K562 (cell line): ENCODE data around the gene STOX1. TPM values are rescaled to one million over a fixed set of nuclear protein-coding genes. Genes with fewer than 3 reads are reported as not detected.

ENCODE experiments used
- ATAC-seq: fragments of 200-7000 bp; cut with Tn5 transposase; 3 replicates; pipeline ENCODE4 v1.9.1; 2020; ENCODE audit warnings: moderate library complexity
- BruUV-seq: library from RNA; stranded (reverse); fragments of 400-500 nt; replicated peaks from 2 replicates; lab custom pipeline; 2021; lab: Mats Ljungman, UMichigan
- CTCF ChIA-PET: fragments of 300-600 bp; formaldehyde crosslinking; extraction: SDS; loops from one replicate; lab custom pipeline; 2021; ENCODE audit warnings: low intra/inter-chr PET ratio; lab: Yijun Ruan, JAX
- POLR2A ChIA-PET: fragments of 300-600, 350-650 bp; sonication (Branson Sonifier 250); formaldehyde crosslinking; extraction: SDS; loops from one replicate; lab custom pipeline; 2021; ENCODE audit warnings: antibody characterized with exemption, inconsistent platforms; lab: Yijun Ruan, JAX
- DNase-seq, 4 experiments: peaks; one replicate each; pipeline versions ENCODE4 v3.0.0 to v3.0.0-alpha.2; 2011 to 2018; ENCODE audit warnings: low spot score in 3 of 4, mixed read lengths in 3 of 4; ENCODE audit errors: extremely low read depth in 1 of 4
- FAIRE-seq: peaks from 2 replicates; lab custom pipeline; 2011; peaks lifted over from hg19 to GRCh38; lab: Jason Lieb, UNC
- H2AFZ ChIP-seq: 2 replicates; pipeline ENCODE4 v1.6.0; 2011; ENCODE audit warnings: low read depth, low read length, control low read depth, inconsistent platforms
- H3K27ac ChIP-seq: fragments of 200-600 bp; 3 replicates; pipeline ENCODE4 v1.8.0; 2011; ENCODE audit warnings: low read depth, mild to moderate bottlenecking, control low read depth, inconsistent platforms, low read length, moderate library complexity, mixed read lengths; ENCODE audit errors: extremely low read depth
- H3K27me3 ChIP-seq, 2 experiments: fragments of 300-600 bp in 1 of 2; 2 replicates in 1 of 2; 3 replicates in 1 of 2; pipeline versions ENCODE4 v1.6.0 to v1.8.0; 2011; ENCODE audit warnings: inconsistent platforms in 2 of 2, low read length in 2 of 2, mild to moderate bottlenecking in 1 of 2, mixed read lengths in 1 of 2, moderate library complexity in 1 of 2; ENCODE audit not compliant: control insufficient read depth in 2 of 2, insufficient read depth in 2 of 2
- H3K36me3 ChIP-seq: fragments of 300-600 bp; 3 replicates; pipeline ENCODE4 v1.8.0; 2011; ENCODE audit warnings: mild to moderate bottlenecking, low read length, inconsistent platforms; ENCODE audit not compliant: control insufficient read depth, insufficient read depth
- H3K4me1 ChIP-seq, 2 experiments: fragments of 200-600 bp in 1 of 2; replicated peaks in 1 of 2; 2 replicates in 1 of 2; 3 replicates in 1 of 2; pipeline versions ENCODE4 v1.5.1 to v1.8.0; 2011; ENCODE audit warnings: inconsistent platforms in 2 of 2, low read length in 2 of 2, mild to moderate bottlenecking in 1 of 2, mixed read lengths in 1 of 2, moderate library complexity in 1 of 2; ENCODE audit not compliant: control insufficient read depth in 2 of 2, insufficient read depth in 2 of 2
- H3K4me2 ChIP-seq: 2 replicates; pipeline ENCODE4 v1.6.1; 2011; ENCODE audit warnings: low read length, control low read depth, inconsistent platforms, mixed read lengths; ENCODE audit not compliant: insufficient read depth
- H3K4me3 ChIP-seq: fragments of 200-600 bp; sonication (generic), shearing (Covaris generic); 2 replicates; pipeline ENCODE4 v1.5.1; 2016; ENCODE audit warnings: control low read depth, inconsistent platforms
- H3K79me2 ChIP-seq: fragments of 200-600 bp; 3 replicates; pipeline ENCODE4 v1.8.0; 2011; ENCODE audit warnings: low read length, inconsistent platforms; ENCODE audit not compliant: control insufficient read depth, insufficient read depth
- H3K9ac ChIP-seq, 2 experiments: 2 replicates each; pipeline versions ENCODE4 v1.6.0 to v1.6.1; 2011; ENCODE audit warnings: low read depth in 2 of 2, low read length in 2 of 2, control low read depth in 1 of 2, inconsistent platforms in 1 of 2, mild to moderate bottlenecking in 1 of 2, mixed read lengths in 1 of 2; ENCODE audit not compliant: insufficient read depth in 1 of 2
- H3K9me1 ChIP-seq: one replicate; pipeline ENCODE4 v1.6.0; 2011; ENCODE audit warnings: inconsistent platforms, mild to moderate bottlenecking, low read length, moderate library complexity; ENCODE audit not compliant: control insufficient read depth, insufficient read depth
- H3K9me3 ChIP-seq: replicated peaks from 2 replicates; pipeline ENCODE4 v1.5.1; 2011; ENCODE audit warnings: low read depth, low read length, inconsistent platforms; ENCODE audit not compliant: control insufficient read depth, insufficient read depth
- H4K20me1 ChIP-seq: replicated peaks from 2 replicates; pipeline ENCODE4 v1.6.1; 2011; ENCODE audit warnings: low read length, inconsistent platforms, mixed read lengths; ENCODE audit not compliant: control insufficient read depth, insufficient read depth
- AFF4 ChIP-seq: sonication (generic); formaldehyde crosslinking; IDR thresholded peaks from 2 replicates; pipeline ENCODE4 v1.8.0; 2023; ENCODE audit warnings: mild to moderate bottlenecking, missing genetic modification reagents
- ATF3 ChIP-seq, 2 experiments: fragments of 450-650 bp in 1 of 2; sonication (generic) in 1 of 2; formaldehyde crosslinking in 1 of 2; IDR thresholded peaks in 1 of 2; conservative IDR thresholded peaks in 1 of 2; 2 replicates each; pipeline versions ENCODE4 v1.6.1 to v1.8.1; 2016 to 2023; ENCODE audit warnings: mild to moderate bottlenecking in 2 of 2, moderate library complexity in 2 of 2, inconsistent platforms in 1 of 2, missing genetic modification reagents in 1 of 2
- CEBPB ChIP-seq: fragments of 450-650 bp; IDR thresholded peaks from 2 replicates; pipeline ENCODE4 v1.6.1; 2016; ENCODE audit warnings: missing genetic modification characterization, missing compliant biosample characterization
- CHCHD3 ChIP-seq: fragments of 250-450 bp; sonication (Bioruptor Pico); IDR thresholded peaks from 2 replicates; pipeline ENCODE4 v2.1.2; 2022; ENCODE audit warnings: mild to moderate bottlenecking
- ELF2 ChIP-seq: fragments of 250-450 bp; sonication (Bioruptor Pico); IDR thresholded peaks from 2 replicates; pipeline ENCODE4 v1.5.0; 2021; ENCODE audit warnings: mild to moderate bottlenecking
- HES1 ChIP-seq: fragments of 450-650 bp; IDR thresholded peaks from 2 replicates; pipeline ENCODE4 v1.6.1; 2016; ENCODE audit warnings: low read depth, mild to moderate bottlenecking, moderate library complexity
- HMGXB4 ChIP-seq: sonication (generic); formaldehyde crosslinking; IDR thresholded peaks from 2 replicates; pipeline ENCODE4 v1.8.1; 2023; ENCODE audit warnings: mild to moderate bottlenecking, missing genetic modification reagents
- PBX2 ChIP-seq, 2 experiments: IDR thresholded peaks in 1 of 2; conservative IDR thresholded peaks in 1 of 2; 2 replicates each; pipeline ENCODE4 v1.6.1; 2016; ENCODE audit warnings: low read depth in 2 of 2, mild to moderate bottlenecking in 1 of 2, missing compliant biosample characterization in 1 of 2, missing genetic modification characterization in 1 of 2, moderate library complexity in 1 of 2
- SMARCC2 ChIP-seq: fragments of 450-650 bp; IDR thresholded peaks from 2 replicates; pipeline ENCODE4 v1.6.1; 2017; ENCODE audit warnings: antibody characterized with exemption, moderate library complexity, mild to moderate bottlenecking, low read depth
- ZNF384 ChIP-seq: IDR thresholded peaks from 2 replicates; pipeline ENCODE4 v1.6.1; 2012; ENCODE audit warnings: low read depth, low read length, improper control_type of control experiment
- ZNF695 ChIP-seq: fragments of 450-650 bp; formaldehyde crosslinking; IDR thresholded peaks from 2 replicates; pipeline ENCODE4 v1.4.0; 2020; ENCODE audit warnings: mild to moderate bottlenecking, moderate library complexity
- WGBS: fragments of 100-300 bp; shearing (Covaris generic); methylation state at CpG from one replicate; pipeline ENCODE4 v1.1.6; 2016; ENCODE audit warnings: low coverage, mixed read lengths; ENCODE audit not compliant: insufficient coverage; ENCODE audit errors: missing lambda C conversion rate; 5-methylcytosine and 5-hydroxymethylcytosine counted together
- in situ Hi-C: fragments of 300-500 bp; cut with MboI; formaldehyde crosslinking; loops from 4 replicates; pipeline ENCODE4 v1.15.0; 2018; ENCODE audit warnings: inconsistent platforms, mixed read lengths
- intact Hi-C: fragments of 100-400 bp; cut with micrococcal nuclease; formaldehyde crosslinking; loops from 2 replicates; pipeline ENCODE4 v1.14.2; 2022
- polyA plus RNA-seq, 8 experiments: library from polyadenylated mRNA; depleted of rRNA in 4 of 8; stranded (reverse) in 5 of 8; unstranded in 3 of 8; fragments of >200 nt; fragmentation: Nextera tagmentation in 2 of 8; fragmentation: Illumina TruSeq in 1 of 8; extraction: Ambion mirVana in 2 of 8; extraction: Trizol in 1 of 8; gene quantifications; 2 replicates each; pipeline versions ENCODE4 v1.2.1 to v1.2.3, GENCODE V29; 2011 to 2014; ENCODE audit warnings: inconsistent platforms in 1 of 8, missing spikeins in 1 of 8
- total RNA-seq, 7 experiments: library from RNA; depleted of rRNA in 6 of 7; stranded (reverse); fragments of >200 nt in 6 of 7; fragmentation: Illumina TruSeq in 2 of 7; extraction: Trizol in 2 of 7; gene quantifications; 2 replicates each; pipeline versions ENCODE4 v1.2.1 to v1.2.3, GENCODE V29; 2011 to 2021; ENCODE audit warnings: low replicate concordance in 1 of 7

Gene STOX1
- total and polyA plus RNA-seq, 9 of the 15 experiments (the other 6 are each of a cell fraction or from before 2014, with no cell fraction given) = 0.09 to 0.87 (median 0.29) TPM

GRCh38 chr10:68787813-68788212 is 39.5 kb upstream of the STOX1 start:
- in situ Hi-C loops (no loop called here), intact Hi-C loops (no loop called here)
- no peak overlapping the region for H3K9ac ChIP-seq
- peaks cover 88% of the 10 kb centered on the region for H3K36me3 ChIP-seq
- CTCF ChIA-PET = no interaction called here
- no peaks in the 10 kb centered on the region for H3K27me3 ChIP-seq
- DNase-seq (no peak), ATAC-seq (no peak), FAIRE-seq (no peak)
- WGBS = 97% methylated on average over 3 of the region's 3 CpGs
- no peak overlapping the region for H3K4me3 ChIP-seq
- H3K4me1 ChIP-seq = no peaks in the 10 kb centered on the region
- TF ChIP-seq CHCHD3 (CRISPR knock-in tag) (no peak), SMARCC2 (no peak), HES1 (no peak), ATF3 (IDR thresholded peaks at IDR 0.05) (no peak), ATF3 (CRISPR knock-in tag; conservative IDR thresholded peaks at IDR 0.05) (no peak), ZNF384 (no peak), AFF4 (no peak), CEBPB (tag) (no peak), PBX2 (CRISPR knock-in tag; IDR thresholded peaks at IDR 0.05; ENCODE audit: low read depth) (no peak), PBX2 (tag; conservative IDR thresholded peaks at IDR 0.05; ENCODE audit: low read depth) (no peak), ZNF695 (CRISPR knock-in tag) (no peak), HMGXB4 (no peak), ELF2 (CRISPR knock-in tag) (no peak)
- no peaks in the 10 kb centered on the region for H4K20me1 ChIP-seq
- H2AFZ ChIP-seq = no peak overlapping the region
- no peaks in the 10 kb centered on the region for H3K9me3 ChIP-seq
- H3K27ac ChIP-seq = no peak overlapping the region
- H3K79me2 ChIP-seq = no peaks in the 10 kb centered on the region
- BruUV-seq = no TSS peak
- H3K9me1 ChIP-seq = no peaks in the 10 kb centered on the region
- H3K4me2 ChIP-seq = no peak overlapping the region
- POLR2A ChIA-PET = interaction anchor here (0.8 to 1.6 kb wide), 5 partner anchors 8 to 325 kb away, joined by 3 to 6 read pairs (median 3); no protein-coding TSS in a partner anchor
